SIG-M5 (cell line): ENCODE results near the gene CABP7.
"Not testable (repeated sequence)": the region's sequence is repeated elsewhere in the genome, so short reads cannot be mapped to it uniquely, and the experiment has no call there.

Experiments used
- DNase-seq: peaks from one replicate; lab custom pipeline; 2025; lab: John Stamatoyannopoulos, UW

CABP7 gene

GRCh38 chr22:29748248-29748893 is 28.6 kb downstream of the CABP7 start:
- no peak for DNase-seq

- DNase-seq: no peak
Observed at GRCh38 chr22:29750029-29750428, 30.2 kb downstream of the CABP7 start.

- DNase-seq: peak; percentile 76
Observed at GRCh38 chr22:29750559-29751538, 31.0 kb downstream of the CABP7 start.

- DNase-seq: no peak
Observed at GRCh38 chr22:29751669-29752068, 31.9 kb downstream of the CABP7 start.

GRCh38 chr22:29753808-29754657 is 34.2 kb downstream of the CABP7 start:
- DNase-seq: no peak

GRCh38 chr22:29754658-29755395 is 35.0 kb downstream of the CABP7 start:
- not testable (repeated sequence) for DNase-seq

GRCh38 chr22:29755889-29756288 is 36.1 kb downstream of the CABP7 start:
- DNase-seq: no peak

GRCh38 chr22:29756341-29756740 is 36.5 kb downstream of the CABP7 start:
- DNase-seq: no peak

GRCh38 chr22:29757096-29757495 is 37.3 kb downstream of the CABP7 start:
- DNase-seq: no peak

GRCh38 chr22:29758068-29758622 is 38.3 kb downstream of the CABP7 start:
- no peak for DNase-seq

- no peak for DNase-seq
Observed at GRCh38 chr22:29758959-29759358, 39.2 kb downstream of the CABP7 start.

GRCh38 chr22:29762263-29762662 is 42.5 kb downstream of the CABP7 start:
- DNase-seq: no peak

GRCh38 chr22:29765905-29766631 is 46.3 kb downstream of the CABP7 start:
- DNase-seq: no peak

GRCh38 chr22:29766632-29767170 is 46.9 kb downstream of the CABP7 start, which contains the start of gene ZMAT5:
Gene ZMAT5, minus strand, starts transcription at chr22:29767007. Its CDS starts 18,463 bp downstream, at chr22:29748544.
- peak; percentile 94 for DNase-seq

GRCh38 chr22:29767171-29768051 is 47.6 kb downstream of the CABP7 start, which contains the start of gene UQCR10:
Gene UQCR10, plus strand, starts transcription at chr22:29767369. Its CDS starts 30 bp downstream, at chr22:29767399.
- peak; percentile 31 for DNase-seq

- no peak for DNase-seq
Observed at GRCh38 chr22:29768052-29768693, 48.4 kb downstream of the CABP7 start.

GRCh38 chr22:29769723-29770321 is 50.0 kb downstream of the CABP7 start:
- DNase-seq: no peak

GRCh38 chr22:29772170-29772641 is 52.4 kb downstream of the CABP7 start:
- no peak for DNase-seq
